ENCODE results near the gene IQGAP3.

The IQGAP3 gene

GRCh38 chr1:156543066-156543465, 29.3 kb downstream of the IQGAP3 start:
- no peak for DNase-seq (ENCODE audit: extremely low read depth in 1 of 2, low read depth in 1 of 2)

GRCh38 chr1:156540955-156541354, 31.4 kb downstream of the IQGAP3 start:
- no peak for DNase-seq (ENCODE audit: extremely low read depth in 1 of 2, low read depth in 1 of 2)

GRCh38 chr1:156539818-156540355, 32.5 kb downstream of the IQGAP3 start:
- DNase-seq (ENCODE audit: extremely low read depth in 1 of 2, low read depth in 1 of 2) = no peak

GRCh38 chr1:156538711-156539440, 33.5 kb downstream of the IQGAP3 start:
- DNase-seq (ENCODE audit: extremely low read depth in 1 of 2, low read depth in 1 of 2) = no peak

- DNase-seq (ENCODE audit: extremely low read depth in 1 of 2, low read depth in 1 of 2) = no peak
These were observed 35.3 kb downstream of the IQGAP3 start for GRCh38 chr1:156537027-156537426.

- DNase-seq (ENCODE audit: extremely low read depth in 1 of 2, low read depth in 1 of 2) = no peak
These were observed 37.8 kb downstream of the IQGAP3 start for GRCh38 chr1:156534424-156535060.

- DNase-seq (ENCODE audit: extremely low read depth in 1 of 2, low read depth in 1 of 2) = no peak
These were observed 38.7 kb downstream of the IQGAP3 start for GRCh38 chr1:156533568-156534220.

- no peak for DNase-seq (ENCODE audit: extremely low read depth in 1 of 2, low read depth in 1 of 2)
These were observed 40.0 kb downstream of the IQGAP3 start for GRCh38 chr1:156532374-156532773.

GRCh38 chr1:156530006-156530405, 42.4 kb downstream of the IQGAP3 start:
- DNase-seq (ENCODE audit: extremely low read depth in 1 of 2, low read depth in 1 of 2) = no peak

GRCh38 chr1:156528875-156529425, 43.4 kb downstream of the IQGAP3 start:
- no peak for DNase-seq (ENCODE audit: extremely low read depth in 1 of 2, low read depth in 1 of 2)

- DNase-seq (ENCODE audit: extremely low read depth in 1 of 2, low read depth in 1 of 2) = no peak
These were observed 44.1 kb downstream of the IQGAP3 start for GRCh38 chr1:156528231-156528630.

- no peak for DNase-seq (ENCODE audit: extremely low read depth in 1 of 2, low read depth in 1 of 2)
These were observed 44.8 kb downstream of the IQGAP3 start for GRCh38 chr1:156527584-156527983.

GRCh38 chr1:156525856-156526489, 46.4 kb downstream of the IQGAP3 start:
- DNase-seq (ENCODE audit: extremely low read depth in 1 of 2, low read depth in 1 of 2) = no peak

GRCh38 chr1:156525071-156525501, 47.3 kb downstream of the IQGAP3 start:
- no peak for DNase-seq (ENCODE audit: extremely low read depth in 1 of 2, low read depth in 1 of 2)

- no peak for DNase-seq (ENCODE audit: extremely low read depth in 1 of 2, low read depth in 1 of 2)
These were observed 47.9 kb downstream of the IQGAP3 start for GRCh38 chr1:156524481-156524869.

- no peak for DNase-seq (ENCODE audit: extremely low read depth in 1 of 2, low read depth in 1 of 2)
These were observed 48.4 kb downstream of the IQGAP3 start for GRCh38 chr1:156523801-156524480.

- DNase-seq (ENCODE audit: extremely low read depth in 1 of 2, low read depth in 1 of 2) = no peak
These were observed 49.9 kb downstream of the IQGAP3 start for GRCh38 chr1:156522443-156522970.

GRCh38 chr1:156517748-156518147, 54.6 kb downstream of the IQGAP3 start:
- no peak for DNase-seq (ENCODE audit: extremely low read depth in 1 of 2, low read depth in 1 of 2)

GRCh38 chr1:156516821-156517220, 55.5 kb downstream of the IQGAP3 start:
- DNase-seq (ENCODE audit: extremely low read depth in 1 of 2, low read depth in 1 of 2) = no peak

GRCh38 chr1:156515956-156516355, 56.4 kb downstream of the IQGAP3 start:
- DNase-seq (ENCODE audit: extremely low read depth in 1 of 2, low read depth in 1 of 2) = no peak

Data from activated CD8-positive, alpha-beta memory T cell treated with anti-CD3 and anti-CD28 coated beads for 1 hour (primary cell).